HG03103 (cell line): Measurements from ENCODE around the gene CMTM8.

Source experiments
- ATAC-seq: cut with Tn5 transposase; IDR thresholded peaks from one replicate; pipeline ENCODE4 v1.9.1; 2021; ENCODE audit warnings: low read depth; ENCODE audit not compliant: unreplicated experiment

The CMTM8 gene

GRCh38 chr3:32325927-32326326 lies 87.4 kb downstream of the CMTM8 start:
- ATAC-seq: no peak

- no peak for ATAC-seq
These were observed 88.3 kb downstream of the CMTM8 start for GRCh38 chr3:32326795-32327194.

GRCh38 chr3:32334675-32335074 lies 96.2 kb downstream of the CMTM8 start:
- no peak for ATAC-seq

GRCh38 chr3:32335365-32336112 lies 97.1 kb downstream of the CMTM8 start:
- no peak for ATAC-seq

- no peak for ATAC-seq
These were observed 97.6 kb downstream of the CMTM8 start for GRCh38 chr3:32336113-32336498.

- ATAC-seq: no peak
These were observed 99.0 kb downstream of the CMTM8 start for GRCh38 chr3:32337505-32337904.

- no peak for ATAC-seq
These were observed 101.6 kb downstream of the CMTM8 start for GRCh38 chr3:32340039-32340438.

GRCh38 chr3:32340611-32341365 lies 102.3 kb downstream of the CMTM8 start:
- ATAC-seq: no peak

GRCh38 chr3:32347343-32348125 lies 109.1 kb downstream of the CMTM8 start:
- ATAC-seq: no peak

- no peak for ATAC-seq
These were observed 110.7 kb downstream of the CMTM8 start for GRCh38 chr3:32349184-32349583.

GRCh38 chr3:32352563-32352962 lies 114.1 kb downstream of the CMTM8 start:
- no peak for ATAC-seq

- no peak for ATAC-seq
These were observed 114.9 kb downstream of the CMTM8 start for GRCh38 chr3:32353351-32353750.

- ATAC-seq: no peak
These were observed 115.9 kb downstream of the CMTM8 start for GRCh38 chr3:32354362-32354778.

GRCh38 chr3:32355751-32356291 lies 117.3 kb downstream of the CMTM8 start:
- no peak for ATAC-seq

- ATAC-seq: no peak
These were observed 121.4 kb downstream of the CMTM8 start for GRCh38 chr3:32359766-32360492.

- no peak for ATAC-seq
These were observed 122.0 kb downstream of the CMTM8 start for GRCh38 chr3:32360493-32360827.

- no peak for ATAC-seq
These were observed 128.3 kb downstream of the CMTM8 start for GRCh38 chr3:32366638-32367397.

GRCh38 chr3:32367442-32367841 lies 129.0 kb downstream of the CMTM8 start:
- ATAC-seq: no peak

GRCh38 chr3:32371461-32372212 lies 133.2 kb downstream of the CMTM8 start:
- ATAC-seq: no peak
